Stimulated activated CD4-positive, alpha-beta T cell treated with anti-CD3 and anti-CD28 coated beads, Interleukin-1b, Interleukin-23, amount 100 ng/mL, for 4 hours (primary cell): ENCODE results near the gene SNORC.
A peak's percentile ranks its signal among the peaks of the same experiment; 100 is the strongest.

Experiments
- DNase-seq, 2 donors: peaks; one replicate each; pipeline ENCODE4 v3.0.0-alpha.2; 2020; ENCODE audit warnings: low read depth in 2 of 2

SNORC gene

DNA sequence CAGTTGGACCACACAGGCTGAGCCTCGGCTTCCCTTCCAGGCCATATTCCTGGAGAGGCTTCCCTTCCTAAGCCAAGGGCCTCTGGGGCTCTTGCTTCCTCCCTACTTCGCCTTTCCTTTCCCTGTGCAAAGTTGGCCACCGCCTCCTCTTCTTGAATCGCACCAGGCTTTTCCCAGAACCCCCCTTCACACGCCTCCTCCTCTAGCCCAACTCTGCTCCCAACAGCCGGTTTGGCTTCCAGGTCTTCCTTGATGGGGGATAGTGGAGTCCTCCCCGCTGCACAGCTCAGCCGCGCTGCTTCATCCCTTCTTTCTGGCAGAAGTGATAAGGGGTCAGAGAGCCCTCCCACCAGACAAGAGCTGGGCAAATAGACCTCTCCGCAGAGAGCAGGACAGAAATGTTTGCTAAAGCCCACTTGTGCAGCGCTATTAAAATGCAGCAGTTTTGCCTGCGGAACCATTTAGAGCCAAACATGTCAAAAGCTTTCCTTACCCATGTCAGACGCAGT, 56.4 kb downstream of the SNORC start:
- DNase-seq: no peak

DNA sequence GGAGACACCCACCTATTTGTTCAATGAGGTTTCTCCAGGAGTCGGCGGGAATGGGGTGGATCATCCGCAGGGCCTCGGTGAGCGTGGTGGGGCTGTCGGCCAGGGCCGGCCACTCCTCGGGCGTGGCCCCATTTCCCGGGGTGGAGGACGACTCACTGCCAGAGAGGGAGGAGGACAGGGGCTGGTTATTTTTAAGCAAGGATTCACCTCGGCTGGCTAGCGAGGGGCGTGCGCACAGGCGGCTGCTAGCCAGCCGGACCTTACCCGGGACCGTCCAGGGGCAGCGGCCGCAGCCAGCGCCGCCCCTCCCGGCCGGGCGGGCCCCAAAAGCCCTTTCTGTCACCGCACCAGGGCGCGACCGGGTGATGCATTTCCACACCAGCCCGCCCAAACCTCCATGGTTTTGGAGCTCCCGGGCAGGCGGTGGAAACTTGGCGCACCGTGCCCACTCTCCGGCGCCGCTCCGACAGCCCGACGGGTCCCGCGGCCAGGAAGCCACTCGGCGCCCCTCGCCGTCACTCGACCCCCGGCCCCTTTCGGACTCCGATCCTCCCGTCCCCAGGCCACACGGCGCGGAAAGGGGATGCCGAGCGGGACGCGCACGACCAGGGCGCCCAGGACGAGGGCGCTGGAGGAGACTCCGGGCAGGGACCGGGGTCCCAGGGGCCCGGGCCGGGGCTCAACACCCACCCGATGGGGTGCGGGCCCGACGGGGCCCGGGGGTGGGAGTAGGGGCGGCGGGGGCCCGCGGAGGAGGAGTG, 57.1 kb downstream of the SNORC start:
- DNase-seq: no peak

DNA sequence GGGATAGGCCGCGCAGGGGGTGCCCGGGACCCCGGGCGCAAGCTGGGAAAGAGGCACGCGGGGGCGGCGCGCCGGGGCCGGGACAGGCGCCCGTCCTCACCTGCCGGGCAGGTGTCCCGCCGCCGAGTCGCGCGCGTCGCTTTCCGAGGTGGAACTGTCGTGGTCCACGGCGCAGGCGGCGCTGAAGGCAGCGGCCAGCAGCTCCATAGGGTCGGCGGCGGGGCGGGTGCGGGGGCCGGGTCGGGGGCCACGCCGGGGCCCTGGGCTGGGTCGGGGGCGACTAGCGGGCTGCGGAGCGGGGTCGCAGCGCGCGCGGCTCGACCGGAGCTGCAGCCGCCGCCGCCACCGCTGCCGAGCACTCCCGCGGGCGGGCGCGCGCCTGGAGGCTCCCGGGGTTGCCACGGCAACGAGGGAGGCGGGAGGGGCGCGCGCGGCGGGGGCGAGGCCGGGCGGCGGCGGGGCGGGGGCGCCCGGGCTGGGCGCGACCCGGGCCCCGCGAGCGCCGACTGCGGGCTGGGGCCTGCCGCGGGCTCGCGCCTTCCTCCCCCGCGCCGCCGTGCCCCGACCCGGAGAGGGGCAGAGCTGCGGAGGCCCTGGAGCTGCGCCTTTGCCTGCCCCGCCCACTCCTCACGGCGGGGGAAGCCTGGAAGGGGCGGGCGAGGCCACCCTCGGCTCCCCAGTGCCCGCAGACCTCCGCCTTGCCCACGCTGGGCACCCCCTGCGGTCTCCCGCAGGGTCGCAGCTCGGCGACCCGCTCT, 57.9 kb downstream of the SNORC start:
- peak in 1 of 2 donors; percentile 13 for DNase-seq
